ENCODE measurements around the gene RPL29.

RPL29 gene

DNA sequence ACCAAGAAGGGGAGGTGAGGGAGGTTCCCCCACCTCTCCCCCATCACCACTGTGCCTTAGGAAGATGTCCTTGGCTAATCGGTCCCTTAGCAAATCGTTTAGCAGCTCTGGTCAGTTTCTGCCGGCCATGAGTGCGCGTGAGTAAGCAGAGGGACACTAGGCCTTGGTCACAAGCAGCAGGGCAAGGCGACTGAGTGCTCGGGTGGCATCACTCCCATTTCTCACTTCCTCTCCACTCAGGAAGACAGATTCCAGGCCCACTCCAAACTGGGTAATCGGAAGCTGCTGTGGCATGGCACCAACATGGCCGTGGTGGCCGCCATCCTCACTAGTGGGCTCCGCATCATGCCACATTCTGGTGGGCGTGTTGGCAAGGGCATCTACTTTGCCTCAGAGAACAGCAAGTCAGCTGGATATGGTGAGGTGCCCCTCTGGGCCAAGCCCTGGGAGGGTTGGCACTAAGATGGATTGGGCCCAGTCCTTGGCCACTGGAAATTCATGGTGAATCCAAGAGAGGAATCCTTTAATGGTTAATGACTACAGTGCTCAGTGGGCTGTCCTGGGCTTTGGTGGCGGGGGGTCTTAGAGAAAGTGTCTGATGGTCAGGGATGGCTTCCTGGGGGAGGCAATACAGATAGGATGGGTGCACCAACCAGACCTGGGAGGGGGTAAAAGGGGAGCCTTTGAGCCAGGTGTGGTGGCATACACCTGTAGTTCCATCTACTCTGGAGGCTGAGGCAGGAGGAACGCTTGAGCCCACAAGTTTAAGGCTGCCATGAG, 49.6 kb downstream of the RPL29 start:
- no peak for DNase-seq (ENCODE audit: low spot score)

DNA sequence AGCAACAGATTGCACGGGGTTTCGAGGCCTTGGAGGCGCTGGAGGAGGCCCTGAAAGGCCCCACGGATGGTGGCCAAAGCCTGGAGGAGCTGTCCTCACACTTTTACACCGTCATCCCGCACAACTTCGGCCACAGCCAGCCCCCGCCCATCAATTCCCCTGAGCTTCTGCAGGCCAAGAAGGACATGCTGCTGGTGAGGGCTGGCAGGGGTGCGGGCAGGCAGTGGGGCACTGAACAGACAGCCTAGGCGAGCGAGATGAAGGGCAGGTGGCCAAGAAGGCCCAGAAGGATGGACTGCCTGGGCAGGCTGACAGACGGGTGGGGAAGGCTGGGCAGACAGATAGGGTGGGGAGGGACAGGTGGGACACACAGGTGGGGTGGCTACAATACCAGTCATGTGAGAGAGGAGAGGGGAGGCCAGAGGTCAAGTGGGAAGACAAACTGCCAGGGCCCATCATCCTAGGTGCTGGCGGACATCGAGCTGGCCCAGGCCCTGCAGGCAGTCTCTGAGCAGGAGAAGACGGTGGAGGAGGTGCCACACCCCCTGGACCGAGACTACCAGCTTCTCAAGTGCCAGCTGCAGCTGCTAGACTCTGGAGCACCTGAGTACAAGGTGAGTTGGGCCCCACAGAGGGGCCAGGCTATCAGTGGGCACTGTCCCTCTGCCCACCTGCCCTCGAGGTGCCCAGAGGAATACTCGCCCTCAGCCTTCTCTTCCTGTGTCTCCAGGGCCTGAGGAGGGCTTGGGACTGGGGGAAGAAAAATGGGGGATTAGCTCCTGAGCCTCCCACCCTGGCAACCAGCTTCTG, 50.5 kb downstream of the RPL29 start:
- DNase-seq (ENCODE audit: low spot score), result no peak

DNA sequence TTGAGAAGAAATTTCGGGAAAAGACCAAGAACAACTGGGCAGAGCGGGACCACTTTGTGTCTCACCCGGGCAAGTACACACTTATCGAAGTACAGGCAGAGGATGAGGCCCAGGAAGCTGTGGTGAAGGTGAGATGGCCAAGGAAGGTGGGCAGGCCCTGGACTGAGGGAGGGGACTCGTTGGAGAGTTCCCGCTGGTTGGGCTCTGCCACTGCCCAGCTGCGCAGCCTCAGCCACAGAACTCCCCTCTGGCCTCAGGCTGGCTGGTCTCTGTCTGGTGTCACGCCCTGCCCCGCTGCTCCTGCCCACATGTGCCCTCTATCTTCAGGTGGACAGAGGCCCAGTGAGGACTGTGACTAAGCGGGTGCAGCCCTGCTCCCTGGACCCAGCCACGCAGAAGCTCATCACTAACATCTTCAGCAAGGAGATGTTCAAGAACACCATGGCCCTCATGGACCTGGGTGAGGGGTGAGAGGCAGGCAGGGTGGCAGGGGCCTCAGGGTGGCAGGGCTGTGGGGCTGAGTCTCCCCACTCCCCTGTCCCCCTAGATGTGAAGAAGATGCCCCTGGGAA, 51.2 kb downstream of the RPL29 start:
- DNase-seq (ENCODE audit: low spot score), result no peak

All from GM03348 (cell line).